IPS DF 6.9 (cell line): ENCODE measurements around the gene PNMA6A.
A peak's percentile ranks its signal among the peaks of the same experiment; 100 is the strongest.
"Not testable (repeated sequence)": the region's sequence is repeated elsewhere in the genome, so short reads cannot be mapped to it uniquely, and the experiment has no call there.

Experiments used
- DNase-seq: peaks from one replicate; pipeline ENCODE4 v3.0.0-alpha.2; 2013; ENCODE audit warnings: low read depth, low spot score
- H3K27ac ChIP-seq: one replicate; pipeline ENCODE4 v1.5.1; 2013; ENCODE audit warnings: low read length, control low read depth
- H3K27me3 ChIP-seq: 2 replicates; pipeline ENCODE4 v1.6.1; 2013; ENCODE audit warnings: mild to moderate bottlenecking, low read length; ENCODE audit not compliant: control insufficient read depth, insufficient read depth
- H3K36me3 ChIP-seq: 2 replicates; pipeline ENCODE4 v1.6.1; 2013; ENCODE audit warnings: low read length; ENCODE audit not compliant: control insufficient read depth, insufficient read depth
- H3K4me1 ChIP-seq: 2 replicates; pipeline ENCODE4 v1.6.1; 2013; ENCODE audit warnings: low read length; ENCODE audit not compliant: control insufficient read depth, insufficient read depth
- H3K4me3 ChIP-seq: 2 replicates; pipeline ENCODE4 v1.5.1; 2013; ENCODE audit warnings: mild to moderate bottlenecking, low read length
- H3K9me3 ChIP-seq: 2 replicates; pipeline ENCODE4 v1.6.1; 2013; ENCODE audit warnings: low read length, inconsistent platforms; ENCODE audit not compliant: control insufficient read depth, insufficient read depth
- WGBS: extraction: QIAGEN DNeasy Blood & Tissue Kit; methylation state at CpG from one replicate; pipeline ENCODE4 v1.1.7; 2013; ENCODE audit warnings: mixed read lengths, missing lambda C conversion rate; ENCODE audit not compliant: insufficient read length, insufficient coverage; 5-methylcytosine and 5-hydroxymethylcytosine counted together

The PNMA6A gene

DNA sequence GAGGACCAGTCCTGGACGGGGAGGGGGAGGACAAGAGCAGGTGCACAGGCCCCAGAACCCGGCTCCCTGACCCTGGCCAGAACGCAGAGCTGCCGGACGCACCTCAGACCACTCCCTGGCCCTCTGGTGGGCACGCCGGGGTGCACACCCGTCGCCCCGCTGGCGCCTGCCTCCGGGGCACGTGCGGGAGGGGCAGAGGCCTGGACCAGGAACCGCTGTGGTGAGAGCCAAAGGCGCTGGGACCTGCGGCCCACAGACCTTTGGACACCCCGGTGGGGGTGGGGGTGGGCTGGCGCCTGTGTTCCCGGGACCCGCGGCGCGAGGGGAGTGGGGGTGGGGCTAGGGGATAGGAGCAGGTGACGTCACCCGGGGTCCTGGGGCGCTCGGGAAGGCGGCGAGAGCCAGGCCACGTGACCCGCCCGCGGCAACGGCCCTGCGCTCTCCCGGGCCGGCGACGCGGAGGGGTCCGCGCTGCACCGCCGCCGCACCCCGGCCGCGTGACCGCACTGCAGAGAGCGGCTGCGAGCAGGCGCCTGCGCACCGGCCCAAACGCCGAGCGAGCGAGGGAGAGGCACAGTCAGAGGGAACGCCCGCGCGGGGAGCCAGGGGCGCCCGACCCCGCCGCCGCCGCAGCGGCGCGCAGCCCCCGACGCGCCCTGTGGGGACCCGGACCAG, at the start of gene PNMA6A:
Gene PNMA6A, plus strand, starts transcription at position 546 of the 675 bp plus-strand sequence. CDS start 609 bp downstream, outside the sequence.
- not testable (repeated sequence) for H3K4me3 ChIP-seq, H3K4me1 ChIP-seq, DNase-seq, H3K27ac ChIP-seq, H3K27me3 ChIP-seq, H3K36me3 ChIP-seq, H3K9me3 ChIP-seq
- no CpG with 5 or more reads among the region's 76 CpGs for WGBS

GRCh38 chrX:153026501-153026900, 45.8 kb upstream of the PNMA6A start:
- not testable (repeated sequence) for H3K9me3 ChIP-seq, DNase-seq, H3K27me3 ChIP-seq, H3K27ac ChIP-seq, H3K4me1 ChIP-seq, H3K36me3 ChIP-seq, H3K4me3 ChIP-seq
- 100% methylated on average over 1 of the region's 2 CpGs for WGBS

GRCh38 chrX:153028487-153028886, 43.8 kb upstream of the PNMA6A start:
- not testable (repeated sequence) for H3K4me3 ChIP-seq, DNase-seq, H3K27me3 ChIP-seq, H3K36me3 ChIP-seq, H3K4me1 ChIP-seq, H3K9me3 ChIP-seq, H3K27ac ChIP-seq
- no CpG with 5 or more reads among the region's 11 CpGs for WGBS

DNA sequence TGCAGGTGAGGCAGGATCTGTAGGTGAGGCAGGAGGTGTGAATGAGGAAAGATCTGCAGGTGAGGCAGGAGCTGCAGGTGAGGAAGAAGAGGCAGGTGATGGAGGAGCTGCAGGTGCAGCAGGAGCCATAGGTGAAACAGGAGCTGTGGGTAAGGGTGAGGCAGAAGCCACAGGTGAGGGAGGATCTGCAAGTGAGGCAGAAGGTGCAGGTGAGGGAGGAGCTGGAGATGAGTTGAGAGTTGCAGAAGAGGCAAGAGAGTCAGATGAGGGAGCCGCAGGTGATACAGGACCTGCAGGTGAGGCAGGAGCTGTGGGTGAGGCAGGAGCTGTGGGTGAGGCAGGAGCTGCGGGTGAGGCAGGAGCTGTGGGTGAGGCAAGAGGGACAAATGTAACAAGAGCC, 43.1 kb upstream of the PNMA6A start:
- H3K27ac ChIP-seq, result no peak overlapping the region
- no peaks in the 10 kb centered on the region for H3K27me3 ChIP-seq
- H3K36me3 ChIP-seq, result no peaks in the 10 kb centered on the region
- no peaks in the 10 kb centered on the region for H3K4me1 ChIP-seq
- H3K4me3 ChIP-seq, result no peak overlapping the region
- DNase-seq, result no peak
- no peaks in the 10 kb centered on the region for H3K9me3 ChIP-seq
- no CpG with 5 or more reads among the region's 2 CpGs for WGBS

DNA sequence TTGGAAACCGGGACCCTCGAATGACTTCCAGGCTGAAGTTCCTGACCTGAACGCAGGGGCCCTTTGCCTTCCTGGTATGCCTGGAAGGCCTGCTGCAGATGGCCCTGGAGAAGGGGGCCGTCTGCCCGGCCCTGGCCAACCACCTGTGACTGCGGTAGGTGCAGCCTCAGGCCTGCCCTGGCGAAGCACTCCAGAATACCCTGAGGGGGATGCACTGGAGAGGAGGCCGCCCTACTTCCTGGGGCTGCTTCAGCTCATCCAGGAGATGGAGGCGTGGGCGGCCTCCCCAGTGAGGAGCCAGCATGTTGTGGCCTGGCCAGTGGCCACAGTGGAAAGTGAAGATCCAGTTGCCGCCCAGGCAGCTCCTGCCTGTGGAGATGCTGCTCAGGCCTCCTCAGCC, 42.4 kb upstream of the PNMA6A start:
- no peak for DNase-seq
- H3K4me1 ChIP-seq, result no peaks in the 10 kb centered on the region
- H3K36me3 ChIP-seq, result no peaks in the 10 kb centered on the region
- no peak overlapping the region for H3K4me3 ChIP-seq
- H3K27me3 ChIP-seq, result no peaks in the 10 kb centered on the region
- no CpG with 5 or more reads among the region's 11 CpGs for WGBS
- H3K9me3 ChIP-seq, result no peaks in the 10 kb centered on the region
- H3K27ac ChIP-seq, result no peak overlapping the region

DNA sequence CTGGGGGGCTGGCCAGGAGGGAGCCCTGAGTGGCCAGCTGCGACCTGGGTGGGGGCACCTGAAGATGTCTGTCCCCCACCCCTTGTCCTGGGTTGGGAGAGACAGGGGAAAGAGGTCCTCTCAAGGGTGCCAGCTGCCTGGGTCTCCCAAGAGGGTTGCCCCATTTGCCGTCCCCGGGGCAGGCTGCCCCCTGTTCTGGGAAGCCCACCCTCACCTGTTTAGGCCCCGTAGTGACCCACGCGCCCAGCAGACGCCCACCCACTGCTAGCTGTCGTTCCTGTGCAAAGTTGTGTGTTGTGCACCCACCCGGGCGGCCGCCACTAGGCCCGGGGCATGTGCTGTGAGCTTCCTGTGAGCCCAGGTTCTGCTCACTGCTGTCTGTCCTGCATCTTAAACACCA, 41.5 kb upstream of the PNMA6A start:
- Histone ChIP-seq H3K27me3 (no peaks in the 10 kb centered on the region), H3K9me3 (no peaks in the 10 kb centered on the region), H3K27ac (no peak overlapping the region), H3K4me1 (no peaks in the 10 kb centered on the region), H3K4me3 (no peak overlapping the region), H3K36me3 (no peaks in the 10 kb centered on the region)
- WGBS, result no CpG with 5 or more reads among the region's 12 CpGs
- no peak for DNase-seq

GRCh38 chrX:153032397-153033118, 39.7 kb upstream of the PNMA6A start:
- Histone ChIP-seq H3K4me3 (peak overlapping the region; percentile 11; the same call in 1 of the 2 replicates), H3K4me1 (no peaks in the 10 kb centered on the region), H3K36me3 (no peaks in the 10 kb centered on the region), H3K27me3 (no peaks in the 10 kb centered on the region), H3K27ac (no peak overlapping the region), H3K9me3 (no peaks in the 10 kb centered on the region)
- WGBS, result no CpG with 5 or more reads among the region's 64 CpGs
- DNase-seq, result no peak

DNA sequence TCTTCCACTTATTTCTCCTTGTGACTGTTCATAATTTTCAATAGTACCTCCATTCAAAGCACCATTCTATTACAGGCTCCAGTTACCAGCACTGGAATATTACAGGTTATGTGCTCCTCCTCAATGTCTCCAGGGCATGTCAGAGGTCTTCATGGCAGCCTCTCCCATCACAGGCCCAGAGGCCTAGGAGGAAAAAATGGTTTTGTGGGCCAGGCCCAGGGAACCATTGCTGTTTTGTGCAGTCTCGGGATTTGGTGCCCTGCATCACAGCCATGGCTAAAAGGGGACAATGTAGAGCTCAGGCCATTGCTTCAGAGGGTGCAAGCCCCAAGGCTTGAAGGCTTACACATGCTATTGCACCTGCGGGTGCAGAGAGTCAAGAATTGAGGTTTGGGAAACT, 23.2 kb upstream of the PNMA6A start:
- DNase-seq, result no peak
- WGBS, result no CpG with 5 or more reads among the region's 2 CpGs
- H3K36me3 ChIP-seq, result no peaks in the 10 kb centered on the region
- no peaks in the 10 kb centered on the region for H3K4me1 ChIP-seq
- no peak overlapping the region for H3K27ac ChIP-seq
- H3K4me3 ChIP-seq, result no peak overlapping the region
- H3K9me3 ChIP-seq, result no peaks in the 10 kb centered on the region
- H3K27me3 ChIP-seq, result no peaks in the 10 kb centered on the region

DNA sequence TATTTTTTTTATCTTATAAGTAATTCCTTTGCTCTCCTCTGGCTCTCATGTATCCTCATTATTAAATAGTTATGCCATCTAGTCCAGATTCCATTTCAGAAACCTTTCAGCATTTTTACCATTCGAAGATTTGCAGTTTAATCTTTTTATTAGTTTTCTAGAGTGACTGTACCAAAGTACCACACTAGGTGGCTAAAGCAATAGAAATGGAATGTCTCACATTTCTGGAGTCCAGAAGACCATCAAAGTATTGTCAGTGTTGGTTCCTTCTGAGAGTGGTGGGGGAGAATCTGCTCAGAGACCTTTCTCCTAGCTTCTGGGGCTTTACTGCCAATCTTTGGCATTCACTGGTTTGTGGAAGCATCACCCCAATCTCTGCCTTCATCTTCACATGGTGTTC, 19.7 kb upstream of the PNMA6A start:
- H3K27ac ChIP-seq, result no peak overlapping the region
- H3K27me3 ChIP-seq, result no peaks in the 10 kb centered on the region; the same call in 1 of the 2 replicates
- no peaks in the 10 kb centered on the region for H3K9me3 ChIP-seq
- H3K36me3 ChIP-seq, result no peaks in the 10 kb centered on the region
- no peak overlapping the region for H3K4me3 ChIP-seq
- WGBS, result no CpG with 5 or more reads among the region's 1 CpG
- H3K4me1 ChIP-seq, result peaks cover 3% of the 10 kb centered on the region; the same call in 1 of the 2 replicates
- no peak for DNase-seq

DNA sequence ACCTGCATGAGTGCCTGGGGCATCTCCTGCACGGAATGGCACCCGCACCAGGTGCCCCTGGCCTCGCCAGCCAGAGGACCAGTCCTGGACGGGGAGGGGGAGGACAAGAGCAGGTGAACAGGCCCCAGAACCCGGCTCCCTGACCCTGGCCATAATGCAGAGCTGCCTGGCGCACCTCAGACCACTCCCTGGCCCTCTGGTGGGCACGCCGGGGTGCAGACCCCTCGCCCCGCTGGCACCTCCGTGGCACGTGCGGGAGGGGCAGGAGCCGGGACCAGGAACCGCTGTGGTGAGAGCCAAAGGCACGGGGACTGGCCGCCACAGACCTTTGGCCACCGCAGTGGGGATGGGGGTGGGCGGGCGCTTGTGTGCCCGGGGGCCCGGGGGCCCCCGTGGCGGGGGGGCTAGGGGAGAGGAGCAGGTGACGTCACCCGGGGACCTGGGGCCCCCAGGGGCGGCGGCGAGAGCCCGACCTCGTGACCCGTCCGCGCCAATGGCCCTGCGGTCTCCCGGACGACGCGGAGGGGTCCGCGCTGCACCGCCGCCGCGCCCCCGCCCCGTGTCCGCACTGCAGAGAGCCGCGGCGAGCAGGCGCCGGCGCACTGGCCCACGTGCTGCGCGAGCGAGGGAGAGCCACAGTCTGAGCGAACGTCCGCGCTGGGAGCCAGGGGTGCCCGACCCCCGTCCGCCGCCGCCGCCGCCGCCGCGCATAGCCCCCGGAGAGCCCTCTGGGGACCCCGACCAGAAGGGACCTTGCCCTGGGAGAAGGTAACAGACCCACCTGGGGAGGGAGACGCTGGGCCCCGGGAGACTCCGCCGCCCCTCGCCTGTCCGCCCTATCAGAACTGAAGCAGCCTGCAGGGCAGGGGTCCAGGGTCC, 16.1 kb upstream of the PNMA6A start, which contains the start of gene PNMA3:
Gene PNMA3, plus strand, starts transcription at position 600 of the 879 bp plus-strand sequence. CDS start 586 bp downstream, outside the sequence.
- H3K4me1 ChIP-seq, result peaks cover 3% of the 10 kb centered on the region; the same call in 1 of the 2 replicates
- H3K27ac ChIP-seq, result no peak within 1 kb of the TSS
- no CpG with 5 or more reads among the region's 80 CpGs for WGBS
- no peaks in the 10 kb centered on the region; the same call in 1 of the 2 replicates for H3K27me3 ChIP-seq
- no peaks in the 10 kb centered on the region for H3K36me3 ChIP-seq
- peak within 1 kb of the TSS; percentile 31; the same call in 1 of the 2 replicates for H3K4me3 ChIP-seq
- no peaks in the 10 kb centered on the region for H3K9me3 ChIP-seq
- DNase-seq, result no peak
